Measurements from ENCODE around the gene NPFFR2. TPM values are rescaled to one million over a fixed set of nuclear protein-coding genes. Genes with fewer than 3 reads are reported as not detected.

The NPFFR2 gene
- not detected for total RNA-seq

- no peaks in the 10 kb centered on the region for H3K36me3 Mint-ChIP-seq
- peaks cover 3 to 7% of the 10 kb centered on the region in 2 donors for H3K27me3 Mint-ChIP-seq
- no peak within 1 kb of the TSS for H3K4me3 Mint-ChIP-seq
- H3K27ac Mint-ChIP-seq: no peak within 1 kb of the TSS
- peaks cover 7% of the 10 kb centered on the region for H3K9me3 Mint-ChIP-seq
- DNase-seq (ENCODE audit: low spot score) (no peak), ATAC-seq (no peak)
- no peaks in the 10 kb centered on the region for H3K4me1 Mint-ChIP-seq (ENCODE audit: low read depth in 2 of 2)
These were observed at the start of gene NPFFR2 for GRCh38 chr4:72031868-72032608. NPFFR2 (plus strand) TSS chr4:72032000; CDS start chr4:72128592, 96,592 bp downstream.

- no peaks in the 10 kb centered on the region for H3K27me3 Mint-ChIP-seq
These were observed 39.1 kb upstream of the NPFFR2 start for GRCh38 chr4:71992571-71993312.

GRCh38 chr4:71994559-71994958 is 37.2 kb upstream of the NPFFR2 start:
- H3K27ac Mint-ChIP-seq: no peak overlapping the region
- DNase-seq (ENCODE audit: low spot score) (no peak), ATAC-seq (no peak)
- peaks cover 9% of the 10 kb centered on the region for H3K36me3 Mint-ChIP-seq
- no peaks in the 10 kb centered on the region for H3K27me3 Mint-ChIP-seq
- H3K9me3 Mint-ChIP-seq: peaks cover 18% of the 10 kb centered on the region
- H3K4me3 Mint-ChIP-seq: no peak overlapping the region
- H3K4me1 Mint-ChIP-seq (ENCODE audit: low read depth in 2 of 2): no peaks in the 10 kb centered on the region

More at GRCh38 chr4:71992571-71993312, 39.1 kb upstream of the NPFFR2 start:
- peaks cover 8% of the 10 kb centered on the region for H3K36me3 Mint-ChIP-seq
- H3K27ac Mint-ChIP-seq: no peak overlapping the region
- ATAC-seq: no peak
- H3K4me1 Mint-ChIP-seq (ENCODE audit: low read depth in 2 of 2): no peaks in the 10 kb centered on the region
- H3K4me3 Mint-ChIP-seq: no peak overlapping the region
- no peak for DNase-seq (ENCODE audit: low spot score)
- H3K9me3 Mint-ChIP-seq: peaks cover 13% of the 10 kb centered on the region

GRCh38 chr4:71995297-71995696 is 36.5 kb upstream of the NPFFR2 start:
- Mint-ChIP-seq H3K27ac (no peak overlapping the region), H3K4me3 (no peak overlapping the region), H3K9me3 (peaks cover 19% of the 10 kb centered on the region), H3K4me1 (ENCODE audit: low read depth in 2 of 2) (no peaks in the 10 kb centered on the region), H3K27me3 (no peaks in the 10 kb centered on the region), H3K36me3 (peaks cover 9% of the 10 kb centered on the region)
- ATAC-seq (no peak), DNase-seq (ENCODE audit: low spot score) (no peak)

- Mint-ChIP-seq H3K27me3 (no peaks in the 10 kb centered on the region), H3K4me1 (ENCODE audit: low read depth in 2 of 2) (no peaks in the 10 kb centered on the region), H3K36me3 (no peaks in the 10 kb centered on the region), H3K27ac (no peak overlapping the region), H3K9me3 (peaks cover 3% of the 10 kb centered on the region), H3K4me3 (no peak overlapping the region)
- ATAC-seq (no peak), DNase-seq (ENCODE audit: low spot score) (no peak)
These were observed 25.2 kb upstream of the NPFFR2 start for GRCh38 chr4:72006586-72006985.

- no peak overlapping the region for H3K27ac Mint-ChIP-seq
- no peak overlapping the region for H3K4me3 Mint-ChIP-seq
- DNase-seq (ENCODE audit: low spot score) (no peak), ATAC-seq (no peak)
- H3K4me1 Mint-ChIP-seq (ENCODE audit: low read depth in 2 of 2): no peaks in the 10 kb centered on the region
- H3K9me3 Mint-ChIP-seq: peaks cover 9% of the 10 kb centered on the region
- no peaks in the 10 kb centered on the region for H3K36me3 Mint-ChIP-seq
- H3K27me3 Mint-ChIP-seq: no peaks in the 10 kb centered on the region
These were observed 19.9 kb upstream of the NPFFR2 start for GRCh38 chr4:72011906-72012305.

- Mint-ChIP-seq H3K4me1 (ENCODE audit: low read depth in 2 of 2) (no peaks in the 10 kb centered on the region), H3K36me3 (no peaks in the 10 kb centered on the region), H3K9me3 (peaks cover 9% of the 10 kb centered on the region), H3K4me3 (no peak overlapping the region), H3K27me3 (no peaks in the 10 kb centered on the region), H3K27ac (no peak overlapping the region)
- ATAC-seq (no peak), DNase-seq (ENCODE audit: low spot score) (no peak)
These were observed 15.8 kb upstream of the NPFFR2 start for GRCh38 chr4:72016011-72016410.

GRCh38 chr4:72019688-72020087 is 12.1 kb upstream of the NPFFR2 start:
- H3K27me3 Mint-ChIP-seq: no peaks in the 10 kb centered on the region
- no peaks in the 10 kb centered on the region for H3K36me3 Mint-ChIP-seq
- DNase-seq (ENCODE audit: low spot score) (no peak), ATAC-seq (no peak)
- peaks cover 4% of the 10 kb centered on the region for H3K9me3 Mint-ChIP-seq
- H3K27ac Mint-ChIP-seq: no peak overlapping the region
- no peaks in the 10 kb centered on the region for H3K4me1 Mint-ChIP-seq (ENCODE audit: low read depth in 2 of 2)
- no peak overlapping the region for H3K4me3 Mint-ChIP-seq

- DNase-seq (ENCODE audit: low spot score) (no peak), ATAC-seq (no peak)
- Mint-ChIP-seq H3K4me1 (ENCODE audit: low read depth in 2 of 2) (no peaks in the 10 kb centered on the region), H3K9me3 (peaks cover 8% of the 10 kb centered on the region), H3K27ac (no peak overlapping the region), H3K27me3 (no peaks in the 10 kb centered on the region), H3K4me3 (no peak overlapping the region), H3K36me3 (no peaks in the 10 kb centered on the region)
These were observed 9.2 kb upstream of the NPFFR2 start for GRCh38 chr4:72022553-72022952.

GRCh38 chr4:72055566-72055965 is 23.8 kb downstream of the NPFFR2 start:
- DNase-seq (ENCODE audit: low spot score) (no peak), ATAC-seq (no peak)
- Mint-ChIP-seq H3K4me1 (ENCODE audit: low read depth in 2 of 2) (no peaks in the 10 kb centered on the region), H3K9me3 (peaks cover 6% of the 10 kb centered on the region), H3K4me3 (no peak overlapping the region), H3K27ac (no peak overlapping the region), H3K27me3 (no peaks in the 10 kb centered on the region), H3K36me3 (no peaks in the 10 kb centered on the region)

- no peaks in the 10 kb centered on the region for H3K36me3 Mint-ChIP-seq
- H3K4me3 Mint-ChIP-seq: no peak overlapping the region
- H3K4me1 Mint-ChIP-seq (ENCODE audit: low read depth in 2 of 2): no peaks in the 10 kb centered on the region
- peaks cover 11% of the 10 kb centered on the region for H3K9me3 Mint-ChIP-seq
- no peaks in the 10 kb centered on the region for H3K27me3 Mint-ChIP-seq
- DNase-seq (ENCODE audit: low spot score) (no peak), ATAC-seq (no peak)
- H3K27ac Mint-ChIP-seq: no peak overlapping the region
These were observed 31.9 kb downstream of the NPFFR2 start for GRCh38 chr4:72063726-72064125.

GRCh38 chr4:72067051-72067450 is 35.3 kb downstream of the NPFFR2 start:
- no peak overlapping the region for H3K27ac Mint-ChIP-seq
- H3K36me3 Mint-ChIP-seq: no peaks in the 10 kb centered on the region
- no peaks in the 10 kb centered on the region for H3K4me1 Mint-ChIP-seq (ENCODE audit: low read depth in 2 of 2)
- H3K27me3 Mint-ChIP-seq: no peaks in the 10 kb centered on the region
- H3K9me3 Mint-ChIP-seq: peaks cover 14% of the 10 kb centered on the region
- DNase-seq (ENCODE audit: low spot score) (no peak), ATAC-seq (no peak)
- no peak overlapping the region for H3K4me3 Mint-ChIP-seq

GRCh38 chr4:72073816-72074215 is 42.0 kb downstream of the NPFFR2 start:
- Mint-ChIP-seq H3K36me3 (no peaks in the 10 kb centered on the region), H3K4me1 (ENCODE audit: low read depth in 2 of 2) (no peaks in the 10 kb centered on the region), H3K27ac (no peak overlapping the region), H3K4me3 (no peak overlapping the region), H3K27me3 (no peaks in the 10 kb centered on the region), H3K9me3 (peaks cover 9% of the 10 kb centered on the region)
- ATAC-seq (no peak), DNase-seq (ENCODE audit: low spot score) (no peak)

- H3K9me3 Mint-ChIP-seq: peaks cover 6% of the 10 kb centered on the region
These were observed 44.8 kb downstream of the NPFFR2 start for GRCh38 chr4:72076562-72076961.

More at GRCh38 chr4:72076562-72076961, 44.8 kb downstream of the NPFFR2 start:
- Mint-ChIP-seq H3K4me3 (no peak overlapping the region), H3K27me3 (no peaks in the 10 kb centered on the region), H3K36me3 (no peaks in the 10 kb centered on the region), H3K4me1 (ENCODE audit: low read depth in 2 of 2) (no peaks in the 10 kb centered on the region), H3K27ac (no peak overlapping the region)
- ATAC-seq: no peak
- no peak for DNase-seq (ENCODE audit: low spot score)

Measured in natural killer cell treated with Interleukin-12 subunit alpha and Interleukin-12 subunit beta and Interleukin-15 and Interleukin-18, amount 100 ng/mL, for 72 hours (primary cell).